Esophagus squamous epithelium (tissue), 5 donors: ENCODE results near the gene CPS1. TPM values are rescaled to one million over a fixed set of nuclear protein-coding genes. Genes with fewer than 3 reads are reported as not detected.

ENCODE experiments used
- DNase-seq: peaks from one replicate; lab custom pipeline; 2025; lab: John Stamatoyannopoulos, UW
- H3K27ac ChIP-seq, 4 donors: fragments of 200-600 bp; sonication (generic); one replicate each; pipeline ENCODE4 v1.5.1; 2016 to 2019; ENCODE audit warnings: mild to moderate bottlenecking in 1 of 4
- H3K27me3 ChIP-seq, 4 donors: fragments of 200-600 bp; sonication (generic); 1 replicate in 3 of 4; 2 replicates in 1 of 4; pipeline versions ENCODE4 v1.5.1 to v1.6.0; 2017 to 2021; ENCODE audit warnings: antibody characterized with exemption in 1 of 4
- H3K36me3 ChIP-seq, 3 donors: fragments of 200-600 bp; sonication (generic); one replicate each; pipeline ENCODE4 v1.5.1; 2016 to 2019
- H3K4me1 ChIP-seq, 3 donors: fragments of 200-600 bp; sonication (generic); one replicate each; pipeline ENCODE4 v1.5.1; 2017 to 2019
- H3K4me3 ChIP-seq, 4 donors: fragments of 200-600 bp; sonication (generic); 1 replicate in 3 of 4; 2 replicates in 1 of 4; pipeline ENCODE4 v1.5.1; 2016 to 2019; ENCODE audit warnings: mild to moderate bottlenecking in 2 of 4, moderate library complexity in 1 of 4
- H3K9me3 ChIP-seq, 3 donors: fragments of 200-600 bp; sonication (generic); one replicate each; pipeline ENCODE4 v1.5.1; 2016 to 2019
- CTCF ChIP-seq, 6 experiments: fragments of 450-650 bp in 4 of 6; fragments of 200-600 bp in 2 of 6; sonication (generic) in 2 of 6; IDR thresholded peaks; one replicate each; pipeline ENCODE4 v1.5.1; 2016 to 2019; ENCODE audit warnings: antibody characterized with exemption in 6 of 6, mild to moderate bottlenecking in 4 of 6, moderate library complexity in 4 of 6
- POLR2A ChIP-seq, 4 donors: fragments of 450-650 bp; IDR thresholded peaks; one replicate each; pipeline ENCODE4 v1.6.1; 2017; ENCODE audit warnings: antibody characterized with exemption in 4 of 4, mild to moderate bottlenecking in 4 of 4, moderate library complexity in 3 of 4
- WGBS, 2 donors: methylation state at CpG; one replicate each; pipeline ENCODE4 v1.1.5; 2018; 5-methylcytosine and 5-hydroxymethylcytosine counted together
- intact Hi-C: fragments of 100-400 bp; cut with DNase I; formaldehyde crosslinking; loops from one replicate; pipeline ENCODE4 v1.15.0; 2022
- total RNA-seq, 4 donors: library from RNA; depleted of rRNA; stranded (reverse); fragments of >200 nt; gene quantifications; one replicate each; pipeline ENCODE4 v1.1.0, GENCODE V29; 2016
- donor health status: DM: yes; HTN: yes; CAD: no.

CPS1 gene
- total RNA-seq, 4 donors from 2014 or later, result 2.2 to 8.9 (median 4.3) TPM

DNA sequence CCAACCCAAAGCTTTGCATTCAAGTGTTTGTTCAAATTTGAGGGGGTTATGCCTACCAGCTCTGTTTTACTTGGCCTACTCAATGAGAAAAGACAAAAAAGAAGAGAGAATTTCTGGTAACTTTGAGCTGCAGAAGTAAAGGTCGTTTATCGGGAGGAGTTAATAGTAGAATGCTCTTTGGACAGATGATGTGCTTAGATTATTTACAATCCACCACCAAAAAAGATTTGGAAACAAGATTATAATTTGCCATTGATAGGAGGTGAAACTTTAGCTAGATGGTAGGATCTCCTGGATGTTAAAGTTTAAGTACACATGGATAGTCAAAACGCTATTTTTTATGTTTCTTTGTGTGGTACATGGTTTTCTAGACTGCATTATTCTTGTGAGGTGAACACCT, 24.9 kb upstream of the CPS1 start:
- no peak for DNase-seq
- Histone ChIP-seq H3K36me3 (no peaks in the 10 kb centered on the region), H3K27me3 (no peaks in the 10 kb centered on the region), H3K4me3 (no peak overlapping the region), H3K9me3 (no peaks in the 10 kb centered on the region), H3K4me1 (no peaks in the 10 kb centered on the region), H3K27ac (no peak overlapping the region)
- TF ChIP-seq CTCF (IDR thresholded peaks at IDR 0.05) (no peak), POLR2A (IDR thresholded peaks at IDR 0.05) (no peak)
- 83 to 90% methylated on average over 3 of the region's 3 CpGs for WGBS, 2 donors
- intact Hi-C loops, result no loop called here

DNA sequence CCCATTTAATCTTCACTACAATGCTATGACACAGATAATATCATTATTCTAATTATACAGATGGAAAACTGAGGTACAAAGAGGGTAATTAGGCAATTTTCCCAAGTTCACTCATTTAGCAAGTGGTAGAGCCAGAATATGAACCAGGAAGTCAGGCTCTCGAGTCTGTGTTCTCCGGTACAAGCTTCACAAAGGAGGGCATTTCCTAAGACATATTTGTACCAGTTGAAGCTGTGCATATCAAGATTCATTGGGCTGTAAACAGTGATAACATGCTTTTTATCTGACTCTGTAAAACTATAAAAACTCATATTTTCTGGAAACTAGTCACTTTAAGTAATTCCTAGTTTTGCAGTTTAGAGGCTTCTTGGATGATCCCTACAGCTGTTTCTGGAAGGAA, 23.0 kb upstream of the CPS1 start:
- H3K4me3 ChIP-seq, result no peak overlapping the region
- no peak for DNase-seq
- H3K27ac ChIP-seq, result no peak overlapping the region
- H3K27me3 ChIP-seq, result no peaks in the 10 kb centered on the region
- H3K4me1 ChIP-seq, result no peaks in the 10 kb centered on the region
- WGBS, 2 donors, result 76 to 90% methylated on average over 2 of the region's 2 CpGs
- H3K36me3 ChIP-seq, result no peaks in the 10 kb centered on the region
- TF ChIP-seq POLR2A (IDR thresholded peaks at IDR 0.05) (no peak), CTCF (IDR thresholded peaks at IDR 0.05) (no peak)
- intact Hi-C loops, result no loop called here
- H3K9me3 ChIP-seq, result no peaks in the 10 kb centered on the region

GRCh38 chr2:210534879-210535278, 21.5 kb upstream of the CPS1 start:
- no peak for TF ChIP-seq CTCF (IDR thresholded peaks at IDR 0.05)
- no peak for TF ChIP-seq POLR2A (IDR thresholded peaks at IDR 0.05)
- intact Hi-C loops, result no loop called here
- DNase-seq, result no peak
- Histone ChIP-seq H3K27me3 (no peaks in the 10 kb centered on the region), H3K4me1 (no peaks in the 10 kb centered on the region), H3K9me3 (no peaks in the 10 kb centered on the region), H3K4me3 (no peak overlapping the region), H3K36me3 (no peaks in the 10 kb centered on the region), H3K27ac (no peak overlapping the region)
- 63 to 90% methylated on average over 1 of the region's 1 CpG for WGBS, 2 donors

DNA sequence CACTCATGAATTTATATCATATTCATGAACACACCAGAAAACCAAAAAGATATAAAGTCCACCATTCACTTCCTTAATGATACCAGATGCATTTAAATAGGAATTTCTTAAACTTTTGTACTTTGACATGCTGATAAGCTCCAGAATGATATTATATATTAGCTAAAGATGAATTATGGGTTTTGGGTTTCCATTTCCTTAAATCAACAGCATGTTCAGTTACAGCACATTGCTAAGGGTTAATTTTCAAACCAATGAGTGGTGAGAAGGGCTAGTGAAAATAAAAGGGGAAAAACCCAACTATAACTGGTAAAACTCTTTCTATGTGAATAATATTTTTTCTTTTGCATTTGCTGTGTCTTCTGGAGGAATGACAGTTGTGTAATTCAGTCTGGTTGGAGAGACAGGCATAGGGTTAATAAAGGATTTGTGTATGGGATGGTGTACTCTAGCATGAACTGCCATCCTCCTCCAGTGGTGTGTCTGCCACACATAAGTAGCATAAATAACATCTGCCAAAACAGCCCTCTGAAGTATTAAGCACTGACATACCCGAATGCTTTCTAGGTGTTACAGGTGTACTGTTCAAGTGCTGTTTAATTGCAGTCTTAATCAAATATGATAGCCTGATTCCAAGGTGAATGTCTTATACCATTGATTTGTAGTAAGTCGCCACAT, 19.3 kb upstream of the CPS1 start:
- Histone ChIP-seq H3K27me3 (no peaks in the 10 kb centered on the region), H3K4me1 (no peaks in the 10 kb centered on the region), H3K36me3 (no peaks in the 10 kb centered on the region), H3K9me3 (no peaks in the 10 kb centered on the region), H3K4me3 (no peak overlapping the region), H3K27ac (no peak overlapping the region)
- no peak for DNase-seq
- 67 to 80% methylated on average over 2 of the region's 2 CpGs for WGBS, 2 donors
- TF ChIP-seq POLR2A (IDR thresholded peaks at IDR 0.05) (no peak), CTCF (IDR thresholded peaks at IDR 0.05) (no peak)
- intact Hi-C loops, result no loop called here

DNA sequence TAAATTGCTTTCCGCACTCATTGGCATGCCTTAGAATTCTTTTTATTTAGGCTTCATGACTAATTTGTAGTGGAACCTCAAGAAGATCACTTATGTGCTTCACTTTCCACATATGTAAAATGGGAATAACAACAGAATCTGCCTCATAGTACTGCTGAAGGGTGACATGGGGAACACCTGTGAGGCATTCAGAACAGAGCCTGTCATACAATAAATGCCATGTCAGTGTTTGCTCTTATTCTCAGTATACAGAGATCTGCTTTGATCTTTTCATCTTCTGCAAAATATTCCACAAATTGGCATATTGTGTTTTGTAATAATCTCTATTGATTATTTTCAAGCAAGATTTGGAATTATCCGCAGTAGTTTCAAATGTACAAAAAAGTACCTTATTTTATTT, 17.4 kb upstream of the CPS1 start:
- no peaks in the 10 kb centered on the region for H3K4me1 ChIP-seq
- H3K4me3 ChIP-seq, result no peak overlapping the region
- no peak for DNase-seq
- TF ChIP-seq CTCF (IDR thresholded peaks at IDR 0.05) (no peak), POLR2A (IDR thresholded peaks at IDR 0.05) (no peak)
- no peaks in the 10 kb centered on the region for H3K9me3 ChIP-seq
- no peak overlapping the region for H3K27ac ChIP-seq
- H3K27me3 ChIP-seq, result no peaks in the 10 kb centered on the region
- intact Hi-C loops, result no loop called here
- no peaks in the 10 kb centered on the region for H3K36me3 ChIP-seq
- WGBS, 2 donors, result 88 to 96% methylated on average over 2 of the region's 2 CpGs
